HG03039 (cell line): ENCODE data around the gene MRPL3.
"Not testable (repeated sequence)": the region's sequence is repeated elsewhere in the genome, so short reads cannot be mapped to it uniquely, and the experiment has no call there.

ENCODE experiments used
- ATAC-seq: cut with Tn5 transposase; IDR thresholded peaks from one replicate; pipeline ENCODE4 v1.9.1; 2021; ENCODE audit warnings: mild to moderate bottlenecking, moderate library complexity; ENCODE audit not compliant: unreplicated experiment

The MRPL3 gene

GRCh38 chr3:131501949-131502348, 822 bp downstream of the MRPL3 start:
- ATAC-seq: no peak

- no peak for ATAC-seq
These were observed 8.1 kb downstream of the MRPL3 start for GRCh38 chr3:131494706-131495105.

GRCh38 chr3:131491775-131492174, 11.0 kb downstream of the MRPL3 start:
- ATAC-seq: no peak

- no peak for ATAC-seq
These were observed 11.7 kb downstream of the MRPL3 start for GRCh38 chr3:131491084-131491483.

- ATAC-seq: not testable (repeated sequence)
These were observed 16.2 kb downstream of the MRPL3 start for GRCh38 chr3:131486545-131486944.

GRCh38 chr3:131485119-131485518, 17.7 kb downstream of the MRPL3 start:
- ATAC-seq: no peak

- no peak for ATAC-seq
These were observed 18.2 kb downstream of the MRPL3 start for GRCh38 chr3:131484496-131485111.

GRCh38 chr3:131480116-131480515, 22.7 kb downstream of the MRPL3 start:
- ATAC-seq: no peak

GRCh38 chr3:131477813-131478212, 25.0 kb downstream of the MRPL3 start:
- no peak for ATAC-seq

GRCh38 chr3:131474115-131474514, 28.7 kb downstream of the MRPL3 start:
- no peak for ATAC-seq

- no peak for ATAC-seq
These were observed 32.4 kb downstream of the MRPL3 start for GRCh38 chr3:131470377-131470776.

- no peak for ATAC-seq
These were observed 44.1 kb downstream of the MRPL3 start for GRCh38 chr3:131458653-131459052.

- ATAC-seq: no peak
These were observed 45.6 kb downstream of the MRPL3 start for GRCh38 chr3:131457220-131457619.

- no peak for ATAC-seq
These were observed 48.3 kb downstream of the MRPL3 start for GRCh38 chr3:131454501-131454900.

- ATAC-seq: no peak
These were observed 49.2 kb downstream of the MRPL3 start for GRCh38 chr3:131453533-131453932.

- ATAC-seq: no peak
These were observed 55.4 kb downstream of the MRPL3 start for GRCh38 chr3:131447349-131447748.

GRCh38 chr3:131444180-131444579, 58.6 kb downstream of the MRPL3 start:
- ATAC-seq: no peak

GRCh38 chr3:131439084-131439483, 63.7 kb downstream of the MRPL3 start:
- no peak for ATAC-seq

- ATAC-seq: no peak
These were observed 67.8 kb downstream of the MRPL3 start for GRCh38 chr3:131435000-131435399.

- ATAC-seq: no peak
These were observed 70.3 kb downstream of the MRPL3 start for GRCh38 chr3:131432441-131432840.

GRCh38 chr3:131431754-131432153, 71.0 kb downstream of the MRPL3 start:
- no peak for ATAC-seq

GRCh38 chr3:131427226-131427625, 75.5 kb downstream of the MRPL3 start:
- no peak for ATAC-seq

GRCh38 chr3:131421957-131422498, 80.7 kb downstream of the MRPL3 start:
- ATAC-seq: no peak
